ENCODE data around the gene MT1H.
"Not testable (repeated sequence)": the region's sequence is repeated elsewhere in the genome, so short reads cannot be mapped to it uniquely, and the experiment has no call there.

MT1H gene

DNA sequence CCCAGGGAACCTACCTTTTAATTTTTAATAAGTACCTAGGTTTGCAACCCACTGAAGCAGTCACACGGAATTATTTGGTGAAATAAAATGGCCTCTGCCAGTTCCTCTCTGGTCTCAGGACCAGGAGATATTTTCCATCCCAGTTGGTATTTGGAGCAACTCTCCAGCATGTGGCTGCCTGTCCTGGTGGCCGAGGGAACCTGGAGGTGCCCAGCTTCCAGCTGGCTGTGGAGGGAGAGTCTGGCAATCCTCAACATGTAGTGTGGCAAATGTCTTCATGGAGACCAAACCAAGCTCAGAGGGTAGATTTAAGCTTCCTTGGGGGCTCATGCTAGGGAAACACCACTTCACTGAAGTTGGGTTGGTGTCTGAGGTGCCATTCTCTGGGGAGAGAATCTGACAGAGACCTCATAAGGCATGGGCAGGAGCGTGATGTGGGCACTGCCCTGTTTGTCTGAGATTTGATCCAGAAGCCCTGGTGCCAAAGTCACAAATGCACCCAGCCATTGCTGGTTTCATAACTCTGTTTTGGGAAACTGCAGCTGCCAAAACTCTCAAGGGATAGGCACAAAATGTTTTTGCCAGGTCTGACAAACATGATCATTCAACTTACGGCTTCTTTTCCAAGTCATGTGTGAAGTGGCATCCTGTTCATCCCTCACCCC is 15.4 kb downstream of the MT1H start:
- DNase-seq (ENCODE audit: low spot score), result no peak

DNA sequence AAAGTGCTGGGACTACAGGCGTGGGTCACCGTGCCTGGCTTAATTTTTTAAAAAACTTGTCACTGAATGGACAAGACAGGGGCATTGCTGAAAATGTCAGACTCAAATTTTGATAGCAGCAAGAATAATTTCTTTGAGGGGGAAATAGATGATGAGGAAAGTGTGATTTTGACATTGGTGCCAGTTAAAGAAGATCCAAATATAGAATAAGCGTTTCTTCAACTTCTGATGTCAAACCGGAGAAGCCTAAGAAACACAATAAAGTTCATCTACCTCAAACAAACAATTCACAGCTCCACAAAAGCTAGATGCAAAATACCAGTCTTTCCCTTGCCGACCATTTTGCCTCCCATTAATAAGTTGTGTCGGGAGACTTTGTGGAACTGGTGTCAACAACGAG is 17.1 kb downstream of the MT1H start:
- DNase-seq (ENCODE audit: low spot score), result no peak

DNA sequence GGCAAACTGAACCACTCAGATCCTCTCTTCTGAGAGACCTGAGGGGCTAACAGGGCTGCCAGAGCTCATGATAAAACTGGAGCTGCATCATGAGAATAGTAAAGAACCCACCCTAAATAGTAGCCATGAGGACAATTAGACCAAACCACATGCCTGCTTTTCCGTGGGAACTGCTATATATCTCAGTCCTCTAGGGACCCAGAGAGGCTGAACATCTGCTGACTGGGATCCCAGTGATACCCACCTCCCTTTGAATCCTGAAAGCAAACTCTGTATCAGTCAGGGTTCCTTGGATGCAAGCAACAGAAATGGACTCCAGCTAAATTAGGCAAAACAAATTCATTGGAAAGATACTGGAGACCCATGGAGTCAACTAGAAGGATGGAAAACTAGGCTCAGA is 19.1 kb downstream of the MT1H start:
- no peak for DNase-seq (ENCODE audit: low spot score)

DNA sequence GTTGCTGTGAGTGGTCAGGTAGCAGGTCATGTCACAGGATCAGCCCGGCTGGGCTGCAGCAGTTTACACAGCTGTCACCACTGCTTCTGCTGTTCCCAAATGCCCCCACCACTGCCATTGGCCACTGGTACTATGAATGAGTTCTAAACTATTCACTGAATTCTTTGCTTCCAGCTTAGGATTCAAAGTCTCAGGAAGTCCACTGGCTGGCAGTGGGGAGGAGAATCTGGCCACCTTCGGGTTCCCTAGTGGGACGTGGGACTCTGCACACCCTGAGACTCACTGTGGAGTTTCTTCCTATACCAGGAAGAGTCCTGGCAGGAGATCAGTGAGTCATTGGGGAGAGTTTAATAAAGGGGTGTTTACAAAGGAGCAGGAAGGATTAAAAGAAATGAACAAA is 19.6 kb downstream of the MT1H start:
- no peak for DNase-seq (ENCODE audit: low spot score)

GRCh38 chr16:56690420-56691122 is 21.0 kb downstream of the MT1H start:
- no peak for DNase-seq (ENCODE audit: low spot score)

DNA sequence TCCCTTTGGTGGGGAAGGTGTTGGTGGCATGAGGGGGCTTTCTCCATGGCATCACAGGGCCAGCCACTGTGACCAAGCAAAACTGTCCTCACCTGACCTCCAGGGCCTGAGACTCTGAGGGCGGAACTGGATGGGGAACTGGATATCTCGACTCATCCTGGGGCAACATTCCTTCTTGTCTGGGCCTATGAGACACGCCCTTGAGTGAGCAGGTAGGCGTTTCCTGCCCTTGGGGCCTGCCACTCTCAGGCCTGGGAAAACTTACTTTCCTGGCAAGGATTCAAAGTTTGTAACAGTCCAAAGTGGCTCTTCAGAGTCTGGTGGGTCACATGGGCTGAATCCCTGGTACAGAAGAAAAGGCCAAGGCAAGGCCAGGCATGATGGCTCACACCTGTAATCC is 22.3 kb downstream of the MT1H start:
- DNase-seq (ENCODE audit: low spot score), result peak; percentile 66

- no peak for DNase-seq (ENCODE audit: low spot score)
These were observed 25.6 kb downstream of the MT1H start for GRCh38 chr16:56695246-56695645.

DNA sequence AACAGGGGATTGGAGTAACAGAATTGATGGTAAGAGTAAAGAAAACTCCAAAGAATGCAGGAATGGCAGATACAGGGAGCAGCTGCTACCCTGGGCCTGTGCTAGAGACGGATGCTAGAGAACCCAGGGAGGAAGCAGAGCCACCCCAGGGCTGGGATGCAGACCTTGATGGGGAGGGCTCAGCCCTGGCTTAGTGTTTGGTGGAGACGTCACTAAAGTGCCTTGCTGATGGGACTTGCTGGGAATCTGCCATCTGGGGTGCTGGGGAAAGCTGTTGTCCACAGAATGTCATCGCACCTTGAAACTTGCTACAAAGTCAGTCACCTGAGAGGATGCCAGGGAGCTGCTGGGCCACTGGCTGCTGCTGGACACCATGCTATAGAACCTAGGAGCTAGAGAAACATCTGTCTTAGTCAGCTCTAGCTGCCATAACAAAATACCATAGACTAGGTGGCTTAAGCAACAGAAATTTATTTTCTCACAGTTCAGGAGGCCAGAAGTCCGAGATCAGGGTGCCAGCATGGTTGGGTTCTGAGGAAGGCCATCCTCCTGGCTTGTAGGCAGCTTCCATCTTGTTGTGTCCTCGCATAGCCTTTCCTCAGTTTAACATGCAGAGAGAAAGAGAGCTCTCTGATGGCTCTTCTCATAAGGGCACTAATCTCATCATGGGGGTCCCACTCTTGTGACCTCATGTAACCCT is 28.0 kb downstream of the MT1H start:
- DNase-seq (ENCODE audit: low spot score), result no peak

GRCh38 chr16:56700195-56700594 is 30.6 kb downstream of the MT1H start:
- no peak for DNase-seq (ENCODE audit: low spot score)

DNA sequence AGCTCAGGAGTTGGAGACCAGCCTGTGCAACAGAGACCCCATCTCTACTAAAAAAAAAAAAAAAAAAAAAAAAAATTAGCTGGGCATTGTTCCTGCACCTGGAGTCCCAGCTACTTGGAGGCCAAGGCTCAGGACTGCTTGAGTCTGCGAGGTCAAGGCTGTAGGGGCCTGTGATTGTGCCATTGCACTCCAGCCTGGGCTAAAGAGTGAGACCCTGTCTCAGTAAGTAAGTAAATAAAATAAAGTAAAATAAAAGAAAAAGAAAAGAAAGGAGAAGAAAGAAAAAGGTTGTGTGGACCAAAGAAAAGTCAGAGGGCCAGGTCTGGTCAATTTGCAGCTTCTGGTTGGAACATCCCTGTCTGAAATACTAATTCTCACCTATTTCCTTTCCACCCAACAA is 31.0 kb downstream of the MT1H start:
- no peak for DNase-seq (ENCODE audit: low spot score)

GRCh38 chr16:56701534-56701933 is 31.9 kb downstream of the MT1H start:
- DNase-seq (ENCODE audit: low spot score), result no peak

- DNase-seq (ENCODE audit: low spot score), result no peak
These were observed 33.2 kb downstream of the MT1H start for GRCh38 chr16:56702836-56703235.

GRCh38 chr16:56708525-56709442 is 39.2 kb downstream of the MT1H start:
- DNase-seq (ENCODE audit: low spot score), result no peak

GRCh38 chr16:56709443-56710040 is 39.9 kb downstream of the MT1H start:
- DNase-seq (ENCODE audit: low spot score), result no peak

DNA sequence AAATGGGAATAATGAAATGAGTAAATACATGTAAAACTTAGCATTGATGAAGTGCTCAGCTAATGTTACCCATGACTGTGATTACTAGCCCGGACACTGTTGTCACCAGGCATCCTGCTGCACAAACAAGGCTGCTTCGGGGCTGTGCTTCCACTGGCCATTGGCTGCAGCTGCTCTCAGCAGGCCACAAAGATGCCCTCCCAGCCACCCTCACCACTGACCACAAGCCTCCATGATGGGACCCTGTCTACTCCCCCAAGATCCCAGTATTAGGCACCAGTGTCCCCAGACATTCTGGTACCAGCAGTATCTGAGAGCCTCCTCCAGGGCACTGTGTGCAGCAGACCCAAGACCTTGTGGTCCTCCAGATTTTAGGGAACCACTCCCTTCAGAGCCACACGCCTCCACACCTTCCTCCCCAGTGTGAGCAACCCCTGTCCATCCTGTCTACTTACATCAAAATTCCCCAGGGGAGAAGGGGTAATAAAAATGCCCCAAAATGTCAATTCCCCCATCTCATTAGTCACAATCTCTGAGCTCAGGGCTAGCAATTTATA is 40.6 kb downstream of the MT1H start:
- DNase-seq (ENCODE audit: low spot score), result no peak

DNA sequence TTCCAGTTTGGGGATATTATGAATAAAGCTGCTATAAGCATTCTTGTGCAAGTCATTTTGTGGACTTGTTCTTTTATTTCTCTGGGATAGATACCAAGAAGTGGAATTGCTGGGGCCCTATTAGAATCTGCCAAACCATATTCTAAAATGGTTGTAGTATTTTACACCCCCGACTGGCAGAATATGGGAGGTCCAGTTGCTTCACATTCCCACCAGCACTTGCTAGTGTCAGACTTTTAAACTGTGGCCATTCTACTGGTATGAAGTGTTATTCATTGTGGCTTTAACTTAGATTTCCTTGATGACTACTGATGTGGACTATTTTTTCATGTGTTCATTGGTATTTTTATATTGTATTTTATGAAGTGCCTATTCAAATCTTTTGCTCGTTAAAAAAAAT is 42.2 kb downstream of the MT1H start:
- DNase-seq (ENCODE audit: low spot score), result no peak

- no peak for DNase-seq (ENCODE audit: low spot score)
These were observed 44.2 kb downstream of the MT1H start for GRCh38 chr16:56713794-56714193.

GRCh38 chr16:56715126-56715525 is 45.5 kb downstream of the MT1H start:
- no peak for DNase-seq (ENCODE audit: low spot score)

DNA sequence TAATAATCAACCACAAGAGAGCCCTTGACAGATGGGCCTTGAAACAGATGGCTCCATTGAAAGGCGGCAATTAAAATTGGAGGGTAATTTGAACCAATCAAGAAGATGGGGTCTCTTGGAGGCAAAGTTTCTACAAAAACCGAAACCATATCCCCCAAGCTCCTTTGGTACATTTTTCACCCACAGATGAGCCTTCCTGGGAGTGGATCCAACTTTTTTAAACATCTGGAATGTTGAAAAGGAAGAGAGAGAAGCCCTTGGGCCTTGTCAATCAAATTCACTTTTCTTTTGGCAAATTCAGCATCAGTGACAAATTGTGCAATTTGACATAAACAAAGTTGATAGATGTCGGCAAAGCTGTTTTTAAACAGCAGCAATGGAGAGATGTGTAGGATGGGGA is 47.1 kb downstream of the MT1H start:
- no peak for DNase-seq (ENCODE audit: low spot score)

- not testable (repeated sequence) for DNase-seq (ENCODE audit: low spot score)
These were observed 47.9 kb downstream of the MT1H start for GRCh38 chr16:56717532-56717931.
